CD4-positive, alpha-beta T cell (primary cell): ENCODE results near the gene PPP1R13B. TPM values are rescaled to one million over a fixed set of nuclear protein-coding genes. Genes with fewer than 3 reads are reported as not detected.

ENCODE experiments used
- ATAC-seq: fragments of 200-7000 bp; cut with Tn5 transposase; one replicate; pipeline ENCODE4 v1.10.0; 2022; ENCODE audit warnings: mild to moderate bottlenecking; ENCODE audit not compliant: poor library complexity
- CTCF ChIA-PET: fragments of 350-600 bp; sonication (Branson Sonifier 250); formaldehyde crosslinking; loops from one replicate; lab custom pipeline; 2021; ENCODE audit warnings: antibody characterized with exemption, inconsistent platforms; lab: Charles Lee
- POLR2A ChIA-PET: fragments of 350-600 bp; sonication (Branson Sonifier 250); formaldehyde crosslinking; loops from one replicate; lab custom pipeline; 2021; ENCODE audit warnings: antibody characterized with exemption, inconsistent platforms; lab: Charles Lee
- DNase-seq, 14 experiments: peaks; one replicate each; pipeline ENCODE4 v3.0.0-alpha.2; 2013 to 2020; ENCODE audit warnings: mixed read lengths in 2 of 14
- H3K27ac ChIP-seq, 2 donors: one replicate each; pipeline versions ENCODE4 v1.5.1 to v1.7.0; 2013; ENCODE audit warnings: low read length in 2 of 2, low read depth in 1 of 2, mild to moderate bottlenecking in 1 of 2
- H3K27me3 ChIP-seq, 2 experiments: 1 replicate in 1 of 2; 2 replicates in 1 of 2; pipeline versions ENCODE4 v1.6.1 to v1.7.0; 2013; ENCODE audit warnings: low read length in 2 of 2, control low read depth in 1 of 2, mild to moderate bottlenecking in 1 of 2, moderate library complexity in 1 of 2; ENCODE audit not compliant: insufficient read depth in 2 of 2, control insufficient read depth in 1 of 2
- H3K36me3 ChIP-seq: one replicate; pipeline ENCODE4 v1.6.1; 2013; ENCODE audit warnings: low read length, control low read depth; ENCODE audit not compliant: insufficient read depth
- H3K4me1 ChIP-seq: one replicate; pipeline ENCODE4 v1.6.1; 2013; ENCODE audit warnings: low read length, control low read depth; ENCODE audit not compliant: insufficient read depth
- H3K4me3 ChIP-seq: one replicate; pipeline ENCODE4 v1.5.1; 2013; ENCODE audit warnings: mild to moderate bottlenecking, low read length, moderate library complexity
- H3K9me3 ChIP-seq, 2 experiments: 1 replicate in 1 of 2; 2 replicates in 1 of 2; pipeline versions ENCODE4 v1.6.1 to v1.7.0; 2013; ENCODE audit warnings: low read length in 2 of 2, mild to moderate bottlenecking in 2 of 2, control low read depth in 1 of 2, moderate library complexity in 1 of 2; ENCODE audit not compliant: control insufficient read depth in 1 of 2, insufficient read depth in 1 of 2
- H3K27ac Mint-ChIP-seq: one replicate; pipeline ENCODE4 v1.8.0; 2020; ENCODE audit warnings: mixed read lengths
- H3K27me3 Mint-ChIP-seq: one replicate; pipeline ENCODE4 v1.8.0; 2021; ENCODE audit warnings: mixed read lengths
- H3K36me3 Mint-ChIP-seq: one replicate; pipeline ENCODE4 v1.8.0; 2021; ENCODE audit warnings: low read depth, mixed read lengths
- H3K4me1 Mint-ChIP-seq: one replicate; pipeline ENCODE4 v1.8.0; 2021; ENCODE audit warnings: low read depth, mixed read lengths
- H3K4me3 Mint-ChIP-seq: one replicate; pipeline ENCODE4 v1.8.0; 2020; ENCODE audit warnings: mild to moderate bottlenecking, mixed read lengths
- H3K9me3 Mint-ChIP-seq: one replicate; pipeline ENCODE4 v1.8.0; 2020; ENCODE audit warnings: mixed read lengths
- CTCF ChIP-seq: fragments of 200-600 bp; IDR thresholded peaks from one replicate; pipeline ENCODE4 v1.8.0; 2022; ENCODE audit warnings: antibody characterized with exemption, mild to moderate bottlenecking
- intact Hi-C, 2 experiments: fragments of 100-400 bp; cut with DNase I in 1 of 2; cut with micrococcal nuclease in 1 of 2; formaldehyde crosslinking; loops; one replicate each; pipeline versions ENCODE4 v1.15.1 to v1.9.0; 2023 to 2025; cut with DNase I, micrococcal nuclease
- total RNA-seq, 174 experiments: library from RNA in 2 of 174; stranded (reverse) in 2 of 174; gene quantifications; one replicate each; pipeline ENCODE4 v1.2.3 and lab custom pipeline; 2021 to 2026

PPP1R13B gene
- total RNA-seq, 2 experiments from 2014 or later = 14.3 to 14.4 TPM

- Histone ChIP-seq H3K36me3 (no peaks in the 10 kb centered on the region), H3K4me3 (no peak overlapping the region), H3K27me3 (peaks cover 0 to 1% of the 10 kb centered on the region in 2 experiments), H3K9me3 (no peaks in the 10 kb centered on the region), H3K4me1 (no peaks in the 10 kb centered on the region), H3K27ac (no peak overlapping the region)
- Mint-ChIP-seq H3K36me3 (no peaks in the 10 kb centered on the region), H3K4me3 (no peak overlapping the region), H3K9me3 (no peaks in the 10 kb centered on the region), H3K4me1 (no peaks in the 10 kb centered on the region), H3K27ac (no peak overlapping the region), H3K27me3 (peaks cover 12% of the 10 kb centered on the region)
- POLR2A ChIA-PET = no interaction called here
- intact Hi-C loops = no loop called here
- no peak for ATAC-seq
- DNase-seq = no peak
- CTCF ChIA-PET = interaction anchor here (0.5 kb wide), 1 partner anchor 107 kb away, joined by 3 read pairs; no protein-coding TSS in a partner anchor
- no peak for TF ChIP-seq CTCF
Observed at GRCh38 chr14:103861413-103862392, 14.3 kb upstream of the PPP1R13B start.

GRCh38 chr14:103859416-103860202, 12.2 kb upstream of the PPP1R13B start:
- H3K4me1 Mint-ChIP-seq = peaks cover 6% of the 10 kb centered on the region
- Histone ChIP-seq H3K4me3 (no peak overlapping the region), H3K9me3 (no peaks in the 10 kb centered on the region), H3K27me3 (peaks cover 0 to 2% of the 10 kb centered on the region in 2 experiments), H3K36me3 (no peaks in the 10 kb centered on the region), H3K4me1 (peaks cover 4% of the 10 kb centered on the region), H3K27ac (no peak overlapping the region)
- H3K27me3 Mint-ChIP-seq = peaks cover 12% of the 10 kb centered on the region
- H3K27ac Mint-ChIP-seq = no peak overlapping the region
- no peak for ATAC-seq
- no peak for DNase-seq
- TF ChIP-seq CTCF = no peak
- no peaks in the 10 kb centered on the region for H3K9me3 Mint-ChIP-seq
- intact Hi-C loops = no loop called here
- H3K4me3 Mint-ChIP-seq = no peak overlapping the region
- H3K36me3 Mint-ChIP-seq = no peaks in the 10 kb centered on the region
- POLR2A ChIA-PET = no interaction called here
- CTCF ChIA-PET = interaction anchor here (0.7 kb wide), 1 partner anchor 28 kb away, joined by 3 read pairs; no protein-coding TSS in a partner anchor

- Histone ChIP-seq H3K4me3 (no peak overlapping the region), H3K27me3 (peaks cover 0 to 2% of the 10 kb centered on the region in 2 experiments), H3K9me3 (no peaks in the 10 kb centered on the region), H3K36me3 (no peaks in the 10 kb centered on the region), H3K27ac (no peak overlapping the region), H3K4me1 (peaks cover 4% of the 10 kb centered on the region)
- Mint-ChIP-seq H3K27ac (no peak overlapping the region), H3K9me3 (no peaks in the 10 kb centered on the region), H3K27me3 (peaks cover 8% of the 10 kb centered on the region), H3K4me3 (no peak overlapping the region), H3K36me3 (no peaks in the 10 kb centered on the region), H3K4me1 (peaks cover 8% of the 10 kb centered on the region)
- no peak for ATAC-seq
- TF ChIP-seq CTCF = no peak
- CTCF ChIA-PET = interaction anchor here (0.7 kb wide), 1 partner anchor 9 kb away, joined by 3 read pairs; no protein-coding TSS in a partner anchor
- intact Hi-C loops = no loop called here
- POLR2A ChIA-PET = no interaction called here
- DNase-seq = no peak
Observed at GRCh38 chr14:103858063-103858781, 10.8 kb upstream of the PPP1R13B start.
